DMS 273 (cell line): ENCODE results near the gene OR2B2.

Experiments
- DNase-seq: peaks from one replicate; lab custom pipeline; 2025; ENCODE audit not compliant: unreplicated experiment; lab: John Stamatoyannopoulos, UW

OR2B2 gene

DNA sequence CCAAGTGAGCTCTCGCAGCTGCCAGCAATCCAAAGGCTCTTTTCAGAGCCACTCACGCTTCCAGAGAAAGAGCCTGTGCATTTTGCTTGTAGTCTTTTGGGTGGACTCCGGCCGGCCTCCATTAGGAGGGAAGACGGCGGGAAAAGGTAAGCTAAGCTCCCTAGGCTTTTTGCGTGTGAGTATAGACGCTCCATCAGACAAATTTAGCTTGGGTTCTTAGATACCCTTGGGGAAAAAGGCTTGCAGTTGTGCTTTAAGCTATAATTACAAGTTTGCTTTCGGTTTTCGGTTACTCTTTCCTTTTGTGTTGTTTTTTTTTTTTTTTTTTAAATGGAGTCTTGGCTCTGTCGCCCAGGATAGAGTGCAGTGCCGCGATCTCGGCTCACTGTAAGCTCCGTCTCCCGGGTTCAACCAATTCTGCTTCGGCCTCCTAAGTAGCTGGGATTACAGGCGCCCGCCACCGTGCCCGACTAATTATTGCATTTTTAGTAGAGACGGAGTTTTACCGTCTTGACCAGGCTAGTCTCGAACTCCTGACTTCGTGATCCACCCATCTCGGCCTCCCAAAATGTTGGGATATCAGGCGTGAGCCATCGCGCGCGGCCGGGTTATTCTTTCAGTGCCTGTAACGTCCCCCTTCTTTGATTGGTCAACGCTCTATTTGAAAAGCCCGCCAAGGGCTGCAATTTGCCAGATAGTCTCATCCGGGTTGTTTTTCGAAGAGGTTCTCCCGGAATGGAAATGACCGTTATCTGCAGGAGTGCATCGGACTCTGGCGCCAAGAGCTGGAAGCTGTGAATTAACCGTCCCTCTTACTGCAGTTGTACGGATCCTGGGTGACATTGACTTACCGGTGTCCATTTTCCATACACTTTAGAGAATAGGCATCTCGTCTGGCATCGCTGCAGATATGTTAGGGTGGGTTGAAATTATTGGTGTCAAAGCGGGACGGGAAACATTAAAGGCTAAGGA lies 18.1 kb downstream of the OR2B2 start:
- peak; percentile 98 for DNase-seq

DNA sequence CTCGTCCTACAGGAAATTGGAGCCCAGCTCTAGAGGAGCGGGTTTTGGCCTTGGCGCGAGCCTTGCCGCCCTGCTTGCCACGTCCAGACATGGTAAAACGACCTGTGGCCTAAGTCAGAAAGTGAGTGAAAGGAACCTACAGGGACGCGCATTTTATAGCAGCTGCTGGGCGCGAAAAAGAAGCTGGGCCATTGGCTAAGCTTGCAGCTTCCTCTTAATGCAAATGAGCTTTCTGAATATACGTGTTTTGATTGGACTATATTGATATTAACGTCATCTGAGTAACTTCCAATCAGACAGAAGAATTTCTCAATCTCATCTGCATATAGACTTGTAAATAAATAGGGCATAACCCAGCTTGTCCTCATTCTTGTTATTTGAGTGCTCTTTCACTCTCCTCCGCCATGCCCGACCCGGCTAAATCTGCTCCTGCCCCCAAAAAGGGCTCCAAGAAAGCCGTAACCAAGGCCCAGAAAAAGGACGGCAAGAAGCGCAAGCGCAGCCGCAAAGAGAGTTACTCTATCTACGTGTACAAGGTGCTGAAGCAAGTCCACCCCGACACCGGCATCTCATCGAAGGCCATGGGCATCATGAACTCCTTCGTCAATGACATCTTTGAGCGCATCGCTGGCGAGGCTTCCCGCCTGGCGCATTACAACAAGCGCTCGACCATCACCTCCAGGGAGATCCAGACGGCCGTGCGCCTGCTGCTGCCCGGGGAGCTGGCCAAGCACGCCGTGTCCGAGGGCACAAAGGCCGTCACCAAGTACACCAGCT lies 18.9 kb downstream of the OR2B2 start:
- DNase-seq = peak; percentile 98

DNA sequence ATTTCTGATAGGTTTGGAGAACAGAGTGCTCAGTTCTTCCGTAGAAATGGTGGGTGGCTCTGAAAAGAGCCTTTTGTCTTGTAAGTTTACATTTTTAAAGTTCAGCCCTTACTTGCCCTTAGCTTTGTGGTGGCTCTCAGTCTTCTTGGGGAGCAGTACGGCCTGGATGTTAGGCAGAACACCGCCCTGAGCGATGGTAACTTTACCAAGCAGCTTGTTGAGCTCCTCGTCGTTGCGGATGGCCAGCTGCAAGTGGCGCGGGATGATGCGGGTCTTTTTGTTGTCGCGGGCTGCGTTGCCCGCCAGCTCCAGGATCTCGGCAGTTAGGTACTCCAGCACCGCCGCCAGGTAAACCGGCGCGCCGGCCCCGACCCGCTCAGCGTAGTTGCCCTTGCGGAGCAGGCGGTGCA lies 19.5 kb downstream of the OR2B2 start:
- DNase-seq = no peak

DNA sequence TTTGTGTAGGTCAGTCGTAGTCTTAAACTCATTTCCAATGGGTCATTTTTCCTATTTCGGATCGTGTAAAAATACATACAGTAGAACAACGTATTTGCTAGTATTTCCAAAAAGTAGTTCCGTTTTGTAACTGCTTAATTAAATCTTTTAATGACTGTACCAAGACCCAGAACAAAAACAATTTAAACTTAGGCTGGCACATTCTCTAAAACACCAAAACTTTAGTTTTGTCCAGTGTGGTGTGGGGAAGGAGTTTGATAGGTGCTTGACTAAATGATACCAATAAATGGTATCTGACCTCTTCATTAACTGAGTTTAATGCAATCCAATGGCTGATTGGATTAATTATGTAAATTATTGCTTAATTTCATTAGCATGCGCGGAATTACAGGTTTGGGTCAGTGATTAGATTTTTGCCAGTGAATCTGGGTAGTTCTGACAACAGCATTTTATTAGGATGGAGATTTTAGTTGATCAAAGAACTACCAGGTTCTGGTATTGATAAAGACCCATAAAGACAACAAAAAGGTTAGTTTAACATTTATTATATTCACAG lies 20.8 kb downstream of the OR2B2 start:
- DNase-seq = no peak

DNA sequence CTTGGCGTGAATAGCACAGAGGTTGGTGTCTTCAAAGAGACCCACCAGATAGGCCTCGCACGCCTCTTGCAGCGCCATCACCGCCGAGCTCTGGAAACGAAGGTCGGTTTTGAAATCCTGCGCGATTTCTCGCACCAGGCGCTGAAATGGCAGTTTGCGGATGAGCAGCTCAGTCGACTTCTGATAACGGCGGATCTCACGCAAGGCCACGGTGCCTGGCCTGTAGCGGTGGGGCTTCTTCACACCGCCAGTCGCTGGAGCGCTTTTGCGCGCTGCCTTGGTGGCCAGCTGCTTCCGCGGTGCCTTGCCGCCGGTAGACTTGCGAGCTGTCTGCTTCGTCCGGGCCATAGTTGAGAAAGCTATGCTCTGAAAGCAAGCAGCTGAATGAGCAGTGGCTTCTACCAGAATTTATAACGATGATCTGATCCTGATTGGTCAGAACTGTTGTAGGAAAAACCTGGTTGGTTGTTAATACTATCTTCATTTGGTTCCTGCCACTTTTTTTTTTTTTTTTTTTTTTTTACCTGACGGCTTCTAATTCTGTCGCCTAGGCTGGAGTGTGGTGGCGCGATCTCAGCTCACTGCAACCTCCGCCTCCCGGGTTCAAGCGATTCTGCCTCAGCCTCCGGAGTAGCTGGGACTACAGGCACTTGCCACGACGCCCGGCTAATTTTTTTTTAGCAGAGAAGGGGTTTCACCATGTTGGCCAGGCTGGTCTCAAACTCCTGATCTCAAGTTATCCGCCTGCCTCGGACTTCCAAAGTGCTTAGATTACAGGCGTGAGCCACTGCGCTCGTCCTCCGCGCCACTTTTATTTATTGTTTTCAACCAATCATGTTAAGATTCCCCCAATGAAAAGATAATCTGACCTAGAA lies 21.5 kb downstream of the OR2B2 start:
- no peak for DNase-seq

DNA sequence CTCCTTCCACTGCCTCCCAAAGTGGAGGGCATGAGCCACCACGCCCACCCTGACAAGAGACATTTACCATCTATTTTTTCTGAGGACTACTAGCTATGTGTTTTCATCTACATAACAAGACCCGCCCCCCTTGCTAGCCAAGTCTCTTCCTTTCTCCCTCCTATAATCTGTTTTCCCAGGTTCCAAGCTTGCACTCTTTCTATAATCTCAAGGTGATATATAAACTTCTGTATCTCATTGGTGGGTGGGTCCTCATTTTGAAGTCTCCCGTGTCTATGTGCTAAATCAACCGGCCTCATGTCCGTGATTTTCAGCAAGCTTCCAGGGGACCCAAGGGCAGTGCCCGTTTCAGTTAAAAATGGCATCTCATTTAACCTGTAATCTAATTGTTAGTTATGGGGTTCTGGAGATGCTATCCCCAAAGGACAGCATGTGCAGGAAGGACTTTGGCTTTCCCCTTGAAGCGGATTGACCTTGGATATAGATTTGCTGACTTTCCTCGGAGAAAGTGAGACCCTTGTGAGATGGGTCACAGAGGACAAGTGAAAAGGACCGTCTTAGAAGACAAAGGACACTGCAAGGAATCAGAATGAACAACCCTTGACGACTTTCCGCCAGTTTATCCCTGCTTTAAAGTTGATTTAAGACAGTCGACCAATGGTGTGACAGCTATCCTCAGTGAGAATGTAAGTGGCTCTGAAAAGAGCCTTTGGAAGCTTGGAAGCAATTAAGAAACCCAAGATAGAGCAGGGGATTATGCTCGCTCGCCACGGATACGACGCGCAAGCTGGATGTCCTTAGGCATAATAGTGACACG lies 22.4 kb downstream of the OR2B2 start:
- no peak for DNase-seq

DNA sequence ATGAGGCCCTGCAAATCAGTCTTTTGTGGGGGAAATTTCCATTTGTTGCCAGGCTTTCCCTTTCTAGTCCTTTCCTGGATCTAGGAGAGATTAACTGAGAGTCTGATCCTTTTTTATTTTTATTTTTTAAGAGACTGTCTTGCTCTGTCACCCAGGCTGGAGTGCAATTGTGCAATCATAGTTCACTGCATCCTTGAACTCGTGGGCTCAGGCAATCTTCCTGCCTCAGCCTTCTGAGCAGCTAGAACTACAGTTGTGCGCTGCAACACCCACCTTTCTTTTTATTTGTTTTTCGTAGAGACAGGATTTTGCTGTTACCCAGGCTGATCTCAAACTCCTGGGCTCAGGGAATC lies 22.9 kb downstream of the OR2B2 start:
- no peak for DNase-seq

DNA sequence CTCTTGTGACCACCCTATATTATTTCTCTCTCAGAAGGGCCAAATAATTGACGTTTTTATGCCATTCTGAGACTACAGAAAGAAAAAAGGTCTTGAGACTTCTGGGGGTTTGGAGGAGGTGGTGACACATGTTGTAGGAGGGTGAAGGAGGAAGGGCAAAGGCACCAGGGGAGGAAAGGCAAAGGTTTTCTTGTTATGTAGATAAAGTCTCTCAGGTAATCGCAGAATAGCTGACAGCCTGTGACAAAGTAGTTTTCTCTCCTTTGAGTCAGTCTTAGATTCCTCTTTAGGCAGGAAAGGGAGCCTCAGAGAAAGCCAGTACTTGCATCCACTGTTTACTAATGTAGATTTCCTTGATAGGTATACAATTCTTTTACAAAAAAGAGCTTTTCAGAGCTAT lies 23.6 kb downstream of the OR2B2 start:
- DNase-seq = no peak

DNA sequence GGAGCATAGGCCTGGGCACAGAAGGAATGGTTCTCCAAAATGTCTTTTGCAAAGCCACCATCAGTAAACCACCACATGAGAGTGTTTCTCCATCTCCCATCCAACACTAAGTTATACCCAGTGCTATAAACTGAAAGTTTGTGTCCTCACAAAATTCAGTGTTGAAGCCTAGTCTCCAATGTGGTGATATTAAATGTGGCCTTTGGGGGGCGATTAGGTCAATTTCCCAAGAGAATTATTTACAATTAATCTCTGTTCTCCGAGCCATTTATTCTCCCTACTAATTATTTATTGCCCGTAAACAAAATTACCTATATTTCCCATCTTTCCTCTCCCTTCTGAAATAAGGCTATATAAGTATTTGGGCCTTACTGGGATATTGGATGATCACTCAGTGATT lies 26.1 kb downstream of the OR2B2 start:
- no peak for DNase-seq

DNA sequence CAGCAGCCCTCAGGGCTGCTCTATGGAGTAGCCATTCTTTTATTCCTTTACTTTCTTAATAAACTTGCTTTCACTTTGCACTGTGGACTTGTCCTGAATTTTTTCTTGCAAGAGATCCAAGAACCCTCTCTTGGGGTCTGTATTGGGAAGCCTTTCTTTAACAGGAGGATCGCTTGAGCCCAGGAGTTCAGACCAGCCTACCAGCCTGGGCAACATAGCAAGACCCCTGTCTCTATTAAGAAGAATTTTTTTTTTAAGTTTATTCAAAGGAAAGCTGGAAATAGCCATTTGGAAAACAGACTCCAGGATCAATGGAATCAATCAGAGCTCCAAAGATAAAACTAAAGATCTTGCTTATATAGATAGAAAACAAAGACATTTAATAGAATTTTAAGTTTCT lies 29.1 kb downstream of the OR2B2 start:
- DNase-seq = no peak

DNA sequence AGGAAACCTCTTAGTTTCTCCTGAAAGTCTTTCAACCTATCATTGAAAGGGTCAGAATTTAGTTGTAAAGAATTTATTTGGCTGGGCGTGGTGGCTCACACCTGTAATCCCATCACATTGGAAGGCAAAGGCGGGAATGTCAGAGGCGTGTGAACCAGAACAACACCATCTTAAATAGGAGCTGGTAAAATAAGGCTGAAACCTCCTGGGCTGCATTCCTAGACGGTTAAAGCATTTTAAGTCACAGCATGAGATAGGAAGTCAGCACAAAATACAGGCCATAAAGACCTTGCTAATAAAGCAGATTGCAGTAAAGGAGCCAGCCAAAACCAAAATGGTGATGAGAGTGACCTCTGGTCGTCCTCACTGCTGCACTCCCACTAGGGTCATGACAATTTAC lies 29.6 kb downstream of the OR2B2 start:
- DNase-seq = no peak

DNA sequence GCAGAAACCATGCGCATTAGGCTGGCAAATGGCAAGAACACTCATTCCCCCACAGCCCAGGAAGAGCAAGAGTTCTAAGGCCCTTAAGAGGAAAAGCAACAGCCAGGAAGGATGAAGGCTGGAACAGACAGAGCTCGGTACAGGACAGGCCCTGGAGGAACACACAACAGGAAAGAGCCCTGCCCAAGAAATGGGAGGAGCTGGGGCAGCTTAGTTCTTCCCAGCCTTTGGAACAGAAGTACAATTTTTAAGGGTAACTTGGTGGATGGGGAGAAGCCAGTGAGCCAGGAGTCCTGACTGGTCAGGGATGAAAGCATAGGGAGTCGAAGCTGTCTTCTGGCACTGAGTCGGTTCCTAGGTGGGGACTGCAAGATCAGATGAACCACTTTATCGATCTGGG lies 32.4 kb downstream of the OR2B2 start:
- no peak for DNase-seq

DNA sequence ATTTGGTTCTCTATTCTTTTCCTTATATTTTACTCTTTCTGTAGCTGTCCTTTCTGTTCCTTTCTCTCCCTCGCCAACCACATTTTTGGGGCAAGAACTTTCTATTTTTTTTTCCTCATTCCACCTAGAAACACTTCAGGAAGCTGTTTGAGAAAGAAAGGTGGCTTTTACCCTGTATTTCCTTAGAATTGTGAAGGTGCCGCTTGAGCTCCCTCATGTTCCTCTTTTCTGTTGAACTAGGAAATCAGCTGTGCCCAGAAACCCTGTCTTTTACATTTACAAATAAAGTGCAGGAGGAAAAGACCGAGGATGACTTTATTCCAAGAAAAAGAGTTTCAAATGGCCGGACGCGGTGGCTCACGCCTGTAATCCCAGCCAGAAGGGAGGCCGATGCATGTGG lies 38.2 kb downstream of the OR2B2 start:
- DNase-seq = no peak

DNA sequence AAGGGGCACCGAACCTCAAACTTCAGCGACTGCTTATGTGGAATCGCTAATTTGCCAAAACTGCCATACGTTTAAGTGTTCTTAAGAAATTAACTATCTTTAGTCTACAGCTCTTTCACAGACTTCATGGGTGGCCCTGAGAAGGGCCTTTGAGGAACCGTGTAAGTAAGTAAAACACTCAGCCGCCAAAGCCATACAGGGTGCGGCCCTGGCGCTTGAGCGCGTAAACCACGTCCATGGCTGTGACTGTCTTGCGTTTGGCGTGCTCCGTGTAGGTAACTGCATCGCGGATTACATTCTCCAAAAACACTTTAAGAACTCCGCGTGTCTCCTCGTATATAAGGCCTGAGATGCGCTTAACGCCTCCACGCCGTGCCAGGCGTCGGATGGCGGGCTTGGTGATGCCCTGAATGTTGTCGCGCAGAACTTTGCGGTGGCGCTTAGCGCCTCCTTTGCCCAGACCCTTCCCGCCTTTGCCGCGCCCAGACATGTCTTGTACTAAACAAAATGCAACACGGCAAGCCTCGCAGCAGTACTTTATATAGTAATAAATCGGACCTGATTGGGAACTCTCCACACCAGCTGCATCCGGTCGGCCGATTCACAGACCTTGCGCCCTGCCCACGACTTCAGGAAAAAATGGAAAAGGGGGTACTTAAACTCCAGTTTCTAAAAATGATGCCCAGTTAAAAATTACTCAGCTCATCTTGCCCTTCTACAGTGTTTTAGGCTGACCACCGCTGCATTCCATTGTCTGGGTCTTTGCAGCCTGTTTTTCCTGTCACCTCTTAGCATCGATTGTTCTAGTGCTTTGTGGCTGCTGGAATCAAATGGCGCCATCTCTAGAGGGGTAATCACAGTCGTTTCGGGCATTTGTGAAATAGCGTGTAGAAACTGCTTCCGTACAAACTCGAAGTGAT lies 38.9 kb downstream of the OR2B2 start:
- DNase-seq = no peak

DNA sequence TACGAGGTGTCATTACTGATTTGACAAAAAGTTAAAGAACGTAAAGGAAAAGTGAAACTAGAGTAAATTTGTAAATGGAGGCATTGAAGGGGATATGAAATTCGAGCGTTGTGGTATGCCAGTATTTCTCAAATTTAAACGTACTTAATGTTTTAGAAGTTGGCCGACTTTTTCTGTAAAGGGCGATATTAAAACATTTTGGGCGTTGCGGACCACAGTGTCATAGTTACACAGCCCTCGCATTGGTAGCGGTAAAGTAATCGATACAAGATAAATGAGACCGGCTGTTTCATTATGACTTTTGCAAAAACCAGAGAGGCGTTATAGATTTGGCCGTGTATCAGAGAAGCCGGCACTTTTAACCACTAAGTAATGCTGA lies 39.6 kb downstream of the OR2B2 start:
- no peak for DNase-seq

DNA sequence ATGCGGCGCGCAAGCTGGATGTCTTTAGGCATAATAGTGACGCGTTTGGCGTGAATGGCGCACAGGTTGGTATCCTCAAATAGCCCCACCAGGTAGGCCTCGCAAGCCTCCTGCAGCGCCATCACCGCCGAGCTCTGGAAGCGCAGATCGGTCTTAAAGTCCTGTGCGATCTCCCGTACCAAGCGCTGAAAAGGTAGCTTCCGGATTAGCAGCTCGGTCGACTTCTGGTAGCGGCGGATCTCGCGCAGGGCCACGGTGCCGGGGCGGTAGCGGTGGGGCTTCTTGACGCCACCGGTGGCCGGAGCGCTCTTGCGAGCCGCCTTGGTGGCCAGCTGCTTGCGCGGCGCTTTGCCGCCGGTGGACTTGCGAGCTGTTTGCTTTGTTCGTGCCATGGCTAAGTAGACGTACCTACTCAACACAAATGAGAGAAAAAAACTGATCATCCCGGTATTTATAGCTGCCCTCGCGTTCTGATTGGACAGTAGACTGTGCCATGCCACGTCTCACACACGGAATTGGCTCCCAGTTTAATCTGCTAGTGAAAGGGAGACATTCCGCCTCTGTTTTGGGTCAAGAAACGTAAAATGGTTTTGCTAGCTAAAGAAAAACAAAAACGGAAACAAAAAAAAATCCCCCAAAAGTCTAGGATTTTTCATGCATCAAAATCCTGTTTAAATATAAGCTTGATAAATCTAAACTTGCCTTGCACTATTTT lies 40.1 kb downstream of the OR2B2 start:
- peak; percentile 48 for DNase-seq

DNA sequence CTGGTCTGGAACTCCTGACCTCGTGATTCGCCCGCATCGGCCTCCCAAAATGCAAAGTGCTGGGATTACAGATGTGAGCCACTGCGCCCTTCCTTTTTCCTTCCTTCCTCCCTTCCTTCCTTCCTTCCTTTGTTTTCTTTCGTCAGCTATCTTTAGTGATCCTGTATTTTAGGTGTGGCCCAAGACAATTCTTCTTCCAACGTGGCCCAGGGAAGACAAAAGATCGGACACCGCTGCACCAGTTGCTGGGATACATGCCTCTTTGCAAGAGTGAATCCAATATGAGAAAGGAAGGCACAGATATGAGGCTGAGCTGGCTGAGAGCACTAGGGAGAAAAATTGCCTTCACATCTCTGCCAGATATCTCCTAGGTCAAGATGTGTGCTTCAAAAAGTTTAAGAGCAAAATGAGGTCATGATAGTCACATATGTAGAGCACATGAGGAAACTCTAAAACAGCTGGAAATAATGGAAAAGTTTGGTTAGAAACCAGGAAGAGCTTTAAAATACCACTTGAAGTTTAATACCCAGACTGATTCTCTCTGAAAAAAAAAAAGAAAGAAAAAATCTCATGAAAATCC lies 41.8 kb downstream of the OR2B2 start:
- DNase-seq = no peak

DNA sequence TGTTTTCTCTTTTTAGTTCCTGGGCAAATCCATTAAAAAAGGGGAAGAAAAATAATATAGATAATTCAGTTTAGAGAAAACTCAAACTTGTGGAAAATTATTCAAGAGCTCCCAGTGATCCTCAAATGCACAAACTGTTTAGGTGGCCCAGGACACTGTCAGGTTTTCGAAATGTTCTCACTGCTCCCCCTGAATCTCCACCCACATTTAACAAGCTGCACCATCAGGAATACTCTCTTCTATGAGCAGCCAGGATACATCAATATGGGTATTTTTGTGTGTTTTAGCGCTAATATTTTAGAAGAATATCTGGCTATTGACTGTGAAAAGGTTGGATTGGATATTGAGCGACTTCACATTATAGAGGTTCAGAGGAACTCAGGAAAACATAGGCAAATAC lies 43.9 kb downstream of the OR2B2 start:
- DNase-seq = no peak
